ENCODE results near the gene CNOT4.

GRCh38 chr7:135518748-135519147, 8.8 kb upstream of the CNOT4 start:
- TF ChIP-seq CTCF (IDR thresholded peaks at IDR 0.05 in 2 of 3, conservative IDR thresholded peaks at IDR 0.05 in 1 of 3; ENCODE audit: control insufficient read depth in 2 of 3, extremely low read depth in 1 of 3, insufficient read depth in 1 of 3, low read depth in 3 of 3, low read length in 3 of 3): no peak
- TF ChIP-seq CEBPB (IDR thresholded peaks at IDR 0.05; ENCODE audit: borderline replicate concordance in 1 of 2, low read depth in 2 of 2, low read length in 2 of 2): no peak
- TF ChIP-seq RFX5 (IDR thresholded peaks at IDR 0.05; ENCODE audit: low read depth, low read length): no peak
- TF ChIP-seq ZNF207 (IDR thresholded peaks at IDR 0.05; ENCODE audit: borderline replicate concordance): no peak
- TF ChIP-seq NR2C2 (IDR thresholded peaks at IDR 0.05; ENCODE audit: borderline replicate concordance, control insufficient read depth, insufficient read length, low read depth): no peak
- TF ChIP-seq SMARCA5 (IDR thresholded peaks at IDR 0.05): no peak
- TF ChIP-seq ASH2L (IDR thresholded peaks at IDR 0.05; ENCODE audit: borderline replicate concordance, low read depth): no peak

All from GM12878 (cell line).